ENCODE measurements around the gene PRPF19. TPM values are rescaled to one million over a fixed set of nuclear protein-coding genes. Genes with fewer than 3 reads are reported as not detected.

The PRPF19 gene
- total and polyA plus RNA-seq, 10 of the 15 experiments (the other 5 are each of a cell fraction or from before 2014, with no cell fraction given), result 8.7 to 170 (median 61.3) TPM

- in situ Hi-C loops (cut with MboI) (no loop called here), intact Hi-C loops (cut with micrococcal nuclease; ENCODE audit: unreplicated experiment) (no loop called here)
- H3K4me3 ChIP-seq, result no peak overlapping the region
- CTCF ChIA-PET, result interaction anchor here (1.2 to 2.3 kb wide), 2 partner anchors 9 to 48 kb away, joined by 4 to 8 read pairs; no protein-coding TSS in a partner anchor
- H3K27me3 ChIP-seq (replicated peaks in 1 of 2; ENCODE audit: control insufficient read depth in 2 of 2, insufficient read depth in 2 of 2, low read length in 1 of 2), result no peaks in the 10 kb centered on the region
- H3K9me3 ChIP-seq (replicated peaks; ENCODE audit: control insufficient read depth, insufficient read depth, low read length), result no peaks in the 10 kb centered on the region
- no peaks in the 10 kb centered on the region for H3K79me2 ChIP-seq (ENCODE audit: control insufficient read depth, insufficient read depth, low read length)
- H3K4me1 ChIP-seq (ENCODE audit: control insufficient read depth, insufficient read depth, low read length), result no peaks in the 10 kb centered on the region
- H2AFZ ChIP-seq (ENCODE audit: control insufficient read depth, low read depth, low read length), result no peak overlapping the region
- H3K4me2 ChIP-seq (ENCODE audit: control insufficient read depth, insufficient read depth), result no peak overlapping the region
- RAD21 ChIA-PET (ENCODE audit: unreplicated experiment), result no interaction called here
- no peaks in the 10 kb centered on the region; the same call in 1 of the 2 replicates for H4K20me1 ChIP-seq (ENCODE audit: control insufficient read depth, insufficient read depth)
- no TSS peak for BruUV-seq (replicated peaks)
- WGBS (ENCODE audit: insufficient coverage, insufficient replicate concordance, low lambda C conversion rate, missing lambda C conversion rate), result 60% methylated on average over 5 of the region's 5 CpGs
- SMC1A ChIA-PET (ENCODE audit: uncharacterized antibody, unreplicated experiment), result interaction anchor here (1.2 to 1.3 kb wide), 2 partner anchors 10 to 47 kb away, joined by 3 read pairs; no protein-coding TSS in a partner anchor
- H3K9ac ChIP-seq (ENCODE audit: control insufficient read depth, insufficient read depth, low read length), result no peak overlapping the region
- DNase-seq (ENCODE audit: low read depth, low spot score) (no peak), ATAC-seq (no peak), FAIRE-seq (no peak)
- POLR2A ChIA-PET, result no interaction called here
- TF ChIP-seq JUNB (IDR thresholded peaks at IDR 0.05) (no peak), EZH2 (IDR thresholded peaks at IDR 0.05; ENCODE audit: borderline replicate concordance, control insufficient read depth, low read depth, low read length) (no peak), CTCF (IDR thresholded peaks at IDR 0.05 in 2 of 3, conservative IDR thresholded peaks at IDR 0.05 in 1 of 3; ENCODE audit: control insufficient read depth in 2 of 3, extremely low read depth in 1 of 3, insufficient read depth in 1 of 3, low read depth in 3 of 3, low read length in 3 of 3) (no peak), NRF1 (conservative IDR thresholded peaks at IDR 0.05; ENCODE audit: low read depth, low read length) (no peak), NFIC (IDR thresholded peaks at IDR 0.05; ENCODE audit: low read depth, low read length) (no peak), YBX1 (IDR thresholded peaks at IDR 0.05) (no peak), RAD51 (IDR thresholded peaks at IDR 0.05) (no peak), POU2F2 (IDR thresholded peaks at IDR 0.05; ENCODE audit: borderline replicate concordance, low read depth, low read length) (no peak), E2F8 (IDR thresholded peaks at IDR 0.05; ENCODE audit: low read depth, partially characterized antibody) (no peak), ZBTB33 (IDR thresholded peaks at IDR 0.05) (no peak), MEF2B (IDR thresholded peaks at IDR 0.05; ENCODE audit: partially characterized antibody, poor library complexity, severe bottlenecking) (no peak)
- H3K36me3 ChIP-seq (ENCODE audit: control insufficient read depth in 2 of 2, insufficient read depth in 2 of 2, low read length in 1 of 2), result peaks cover 0 to 5% of the 10 kb centered on the region in 2 experiments; a peak in 3 of 4 replicates
- H3K27ac ChIP-seq (ENCODE audit: control insufficient read depth, insufficient read depth), result no peak overlapping the region
These were observed 27.9 kb downstream of the PRPF19 start for GRCh38 chr11:60878245-60879101.

Measured in GM12878 (cell line).